HCEC 1CT (cell line): ENCODE results near the gene CAMSAP1.

Experiments used
- DNase-seq: peaks from one replicate; pipeline ENCODE4 v3.0.0-alpha.2; 2017

CAMSAP1 gene

GRCh38 chr9:135877791-135878527 is 29.4 kb downstream of the CAMSAP1 start:
- no peak for DNase-seq

GRCh38 chr9:135876936-135877335 is 30.4 kb downstream of the CAMSAP1 start:
- DNase-seq, result no peak

GRCh38 chr9:135874859-135875258 is 32.5 kb downstream of the CAMSAP1 start:
- DNase-seq, result no peak

- DNase-seq, result no peak
These were observed 37.4 kb downstream of the CAMSAP1 start for GRCh38 chr9:135869909-135870308.

- no peak for DNase-seq
These were observed 41.8 kb downstream of the CAMSAP1 start for GRCh38 chr9:135865531-135865930.

GRCh38 chr9:135864447-135865049 is 42.8 kb downstream of the CAMSAP1 start:
- peak; percentile 35 for DNase-seq

- DNase-seq, result no peak
These were observed 44.5 kb downstream of the CAMSAP1 start for GRCh38 chr9:135862809-135863208.

GRCh38 chr9:135858491-135859185 is 48.7 kb downstream of the CAMSAP1 start:
- DNase-seq, result no peak

- DNase-seq, result no peak
These were observed 49.5 kb downstream of the CAMSAP1 start for GRCh38 chr9:135857843-135858242.

GRCh38 chr9:135857371-135857786 is 50.0 kb downstream of the CAMSAP1 start:
- DNase-seq, result peak; percentile 56

- no peak for DNase-seq
These were observed 55.6 kb downstream of the CAMSAP1 start for GRCh38 chr9:135851748-135852147.

GRCh38 chr9:135850737-135851136 is 56.6 kb downstream of the CAMSAP1 start:
- DNase-seq, result no peak

- no peak for DNase-seq
These were observed 58.2 kb downstream of the CAMSAP1 start for GRCh38 chr9:135849181-135849580.

GRCh38 chr9:135848341-135849047 is 58.9 kb downstream of the CAMSAP1 start:
- no peak for DNase-seq

- no peak for DNase-seq
These were observed 59.5 kb downstream of the CAMSAP1 start for GRCh38 chr9:135847833-135848232.

GRCh38 chr9:135840539-135840938 is 66.8 kb downstream of the CAMSAP1 start:
- DNase-seq, result no peak

- no peak for DNase-seq
These were observed 67.2 kb downstream of the CAMSAP1 start for GRCh38 chr9:135840107-135840506.

GRCh38 chr9:135839516-135839915 is 67.8 kb downstream of the CAMSAP1 start:
- DNase-seq, result no peak

- DNase-seq, result no peak
These were observed 72.2 kb downstream of the CAMSAP1 start for GRCh38 chr9:135835131-135835530.

GRCh38 chr9:135833864-135834263 is 73.5 kb downstream of the CAMSAP1 start:
- DNase-seq, result no peak

- no peak for DNase-seq
These were observed 76.8 kb downstream of the CAMSAP1 start for GRCh38 chr9:135830496-135830895.

- no peak for DNase-seq
These were observed 78.7 kb downstream of the CAMSAP1 start for GRCh38 chr9:135828656-135829055.

GRCh38 chr9:135827866-135828580 is 79.3 kb downstream of the CAMSAP1 start:
- no peak for DNase-seq
